ENCODE measurements around the gene ESPL1. TPM values are rescaled to one million over a fixed set of nuclear protein-coding genes. Genes with fewer than 3 reads are reported as not detected.

ESPL1 gene
- total and polyA plus RNA-seq, 2 of the 8 experiments (the other 6 are each of a cell fraction or from before 2014, with no cell fraction given): 31.8 to 52.7 TPM

- TF ChIP-seq CTCF (IDR thresholded peaks at IDR 0.05; ENCODE audit: control extremely low read depth in 1 of 3, insufficient read depth in 1 of 3, low read depth in 1 of 3, low read length in 3 of 3) (peak; percentile 80 to 86 (median 85)), ZNF274 (IDR thresholded peaks at IDR 0.05; ENCODE audit: borderline replicate concordance, extremely low read depth, low read length) (no peak)
Observed at GRCh38 chr12:53287741-53288216, 19.7 kb downstream of the ESPL1 start (continued).
